GM12891 (cell line): Measurements from ENCODE around the gene SLC7A1.

Experiments used
- PAX5 ChIP-seq: IDR thresholded peaks from 2 replicates; pipeline ENCODE4 v1.6.1; 2011; ENCODE audit warnings: low read length, moderate library complexity, mild to moderate bottlenecking; ENCODE audit not compliant: insufficient read depth, severe bottlenecking
- POLR2A ChIP-seq: IDR thresholded peaks from 2 replicates; pipeline ENCODE4 v1.6.1; 2011; ENCODE audit warnings: low read depth, low read length, control low read depth
- POLR2AphosphoS5 ChIP-seq: IDR thresholded peaks from 2 replicates; pipeline ENCODE4 v1.6.1; 2011; ENCODE audit warnings: low read depth, low read length, control low read depth
- SPI1 ChIP-seq: IDR thresholded peaks from 2 replicates; pipeline ENCODE4 v1.6.1; 2011; ENCODE audit warnings: low read depth, low read length, control low read depth
- TAF1 ChIP-seq: IDR thresholded peaks from 2 replicates; pipeline ENCODE4 v1.6.1; 2011; ENCODE audit warnings: low read depth, low read length, control low read depth

- no peak for TF ChIP-seq POLR2AphosphoS5
- TF ChIP-seq POLR2A: no peak
- no peak for TF ChIP-seq TAF1
- TF ChIP-seq SPI1: no peak
- no peak for TF ChIP-seq PAX5
Observed at GRCh38 chr13:29524641-29525040, 70.8 kb downstream of the SLC7A1 start.
